GM12878 (cell line): ENCODE data around the gene THOC7. TPM values are rescaled to one million over a fixed set of nuclear protein-coding genes. Genes with fewer than 3 reads are reported as not detected.

Source experiments
- ATAC-seq: fragments of 200-7000 bp; cut with Tn5 transposase; 3 replicates; pipeline ENCODE4 v1.9.1; 2020; ENCODE audit warnings: mild to moderate bottlenecking, moderate library complexity
- BruUV-seq: library from RNA; stranded (reverse); fragments of 400-500 nt; replicated peaks from 2 replicates; lab custom pipeline; 2021; lab: Mats Ljungman, UMichigan
- CTCF ChIA-PET: fragments of 300-600 bp; sonication (Branson Sonifier 250); formaldehyde crosslinking; extraction: SDS; loops from one replicate; lab custom pipeline; 2021; ENCODE audit warnings: inconsistent platforms; lab: Yijun Ruan, JAX
- POLR2A ChIA-PET: fragments of 350-600 bp; formaldehyde crosslinking; extraction: SDS; loops from one replicate; lab custom pipeline; 2021; ENCODE audit warnings: inconsistent platforms; lab: Charles Lee
- RAD21 ChIA-PET: fragments of 300-600 bp; sonication (Branson Sonifier 250); formaldehyde crosslinking; loops from one replicate; lab custom pipeline; 2023; ENCODE audit warnings: antibody characterized with exemption; ENCODE audit not compliant: unreplicated experiment; lab: Charles Lee
- SMC1A ChIA-PET: fragments of 300-600 bp; sonication (Branson Sonifier 250); formaldehyde crosslinking; loops from one replicate; lab custom pipeline; 2023; ENCODE audit not compliant: unreplicated experiment, uncharacterized antibody; lab: Charles Lee
- DNase-seq: peaks from one replicate; pipeline ENCODE4 v3.0.0-alpha.2; 2011; ENCODE audit warnings: low read depth, low spot score
- FAIRE-seq: peaks from 3 replicates; lab custom pipeline; 2011; peaks lifted over from hg19 to GRCh38; lab: Jason Lieb, UNC
- H2AFZ ChIP-seq: 2 replicates; pipeline ENCODE4 v1.6.0; 2011; ENCODE audit warnings: low read depth, low read length, control low read depth; ENCODE audit not compliant: control insufficient read depth
- H3K27ac ChIP-seq: 2 replicates; pipeline ENCODE4 v1.5.1; 2011; ENCODE audit warnings: control low read depth; ENCODE audit not compliant: control insufficient read depth, insufficient read depth
- H3K27me3 ChIP-seq, 2 experiments: replicated peaks in 1 of 2; 2 replicates each; pipeline versions ENCODE4 v1.6.0 to v1.6.1; 2011; ENCODE audit warnings: low read length in 1 of 2; ENCODE audit not compliant: control insufficient read depth in 2 of 2, insufficient read depth in 2 of 2
- H3K36me3 ChIP-seq, 2 experiments: 2 replicates each; pipeline ENCODE4 v1.5.1; 2011; ENCODE audit warnings: low read length in 1 of 2; ENCODE audit not compliant: control insufficient read depth in 2 of 2, insufficient read depth in 2 of 2
- H3K4me1 ChIP-seq: 2 replicates; pipeline ENCODE4 v1.6.1; 2011; ENCODE audit warnings: mild to moderate bottlenecking, low read length, moderate library complexity, mixed read lengths; ENCODE audit not compliant: control insufficient read depth, insufficient read depth
- H3K4me2 ChIP-seq: 2 replicates; pipeline ENCODE4 v1.6.0; 2011; ENCODE audit warnings: control low read depth; ENCODE audit not compliant: control insufficient read depth, insufficient read depth
- H3K4me3 ChIP-seq: fragments of 200-600 bp; sonication (generic); 2 replicates; pipeline ENCODE4 v1.5.1; 2016
- H3K79me2 ChIP-seq: 2 replicates; pipeline ENCODE4 v1.6.0; 2011; ENCODE audit warnings: low read length; ENCODE audit not compliant: control insufficient read depth, insufficient read depth
- H3K9ac ChIP-seq: 2 replicates; pipeline ENCODE4 v1.8.0; 2011; ENCODE audit warnings: low read length, control low read depth, mixed read lengths; ENCODE audit not compliant: control insufficient read depth, insufficient read depth
- H3K9me3 ChIP-seq: replicated peaks from 3 replicates; pipeline ENCODE4 v1.5.1; 2011; ENCODE audit warnings: mild to moderate bottlenecking, low read length; ENCODE audit not compliant: control insufficient read depth, insufficient read depth
- H4K20me1 ChIP-seq: 2 replicates; pipeline ENCODE4 v1.6.0; 2011; ENCODE audit not compliant: control insufficient read depth, insufficient read depth
- EED ChIP-seq: sonication (generic); IDR thresholded peaks from 2 replicates; pipeline ENCODE4 v1.6.1; 2016; ENCODE audit warnings: antibody characterized with exemption, low read depth
- HCFC1 ChIP-seq: fragments of 150-350 bp; IDR thresholded peaks from 2 replicates; pipeline ENCODE4 v1.6.1; 2014; ENCODE audit warnings: low read length
- IRF4 ChIP-seq: IDR thresholded peaks from 2 replicates; pipeline ENCODE4 v1.6.1; 2011; ENCODE audit warnings: low read depth, low read length
- MYB ChIP-seq: fragments of 150-350 bp; IDR thresholded peaks from 2 replicates; pipeline ENCODE4 v1.6.1; 2014; ENCODE audit warnings: mild to moderate bottlenecking, low read depth, low read length, borderline replicate concordance
- PAX8 ChIP-seq: fragments of 450-650 bp; IDR thresholded peaks from 2 replicates; pipeline ENCODE4 v1.6.1; 2017; ENCODE audit warnings: mild to moderate bottlenecking, moderate library complexity
- POLR2AphosphoS2 ChIP-seq: IDR thresholded peaks from 2 replicates; pipeline ENCODE4 v1.6.1; 2011; ENCODE audit warnings: low read depth, mild to moderate bottlenecking, low read length, improper control_type of control experiment, moderate library complexity
- SMAD1 ChIP-seq: fragments of 450-650 bp; IDR thresholded peaks from 2 replicates; pipeline ENCODE4 v1.6.1; 2018; ENCODE audit warnings: mild to moderate bottlenecking, low read depth; ENCODE audit not compliant: partially characterized antibody
- SMAD5 ChIP-seq: IDR thresholded peaks from 2 replicates; pipeline ENCODE4 v1.6.1; 2016; ENCODE audit warnings: antibody characterized with exemption, low read depth
- TARDBP ChIP-seq: IDR thresholded peaks from 2 replicates; pipeline ENCODE4 v1.6.1; 2016; ENCODE audit warnings: borderline replicate concordance
- TCF7 ChIP-seq: IDR thresholded peaks from 2 replicates; pipeline ENCODE4 v1.6.1; 2014; ENCODE audit warnings: antibody characterized with exemption, borderline replicate concordance
- ZBTB4 ChIP-seq: fragments of 450-650 bp; formaldehyde crosslinking; IDR thresholded peaks from 2 replicates; pipeline ENCODE4 v1.4.0; 2022; ENCODE audit warnings: mild to moderate bottlenecking, moderate library complexity
- WGBS: methylation state at CpG from one replicate; pipeline ENCODE4 v1.1.6; 2016; ENCODE audit warnings: low lambda C conversion rate; ENCODE audit not compliant: insufficient replicate concordance, insufficient coverage; ENCODE audit errors: missing lambda C conversion rate; 5-methylcytosine and 5-hydroxymethylcytosine counted together
- in situ Hi-C: fragments of 300-500 bp; cut with MboI; formaldehyde crosslinking; loops from 9 replicates; pipeline ENCODE4 v1.14.3; 2018; ENCODE audit warnings: mixed read lengths
- intact Hi-C: fragments of 100-400 bp; cut with micrococcal nuclease; formaldehyde crosslinking; loops from one replicate; pipeline ENCODE4 v1.14.2; 2022; ENCODE audit not compliant: unreplicated experiment
- polyA plus RNA-seq, 11 experiments: library from polyadenylated mRNA; depleted of rRNA in 4 of 11; unstranded in 6 of 11; stranded (reverse) in 5 of 11; fragments of >200 nt; fragmentation: Nextera tagmentation in 4 of 11; fragmentation: Illumina TruSeq in 1 of 11; extraction: Ambion mirVana in 4 of 11; extraction: Trizol in 1 of 11; gene quantifications; 1 replicate in 1 of 11; 2 replicates in 10 of 11; pipeline versions ENCODE4 v1.2.1 to v1.2.3, GENCODE V29; 2011 to 2016; ENCODE audit warnings: inconsistent platforms in 2 of 11, missing spikeins in 2 of 11, low read depth in 1 of 11
- total RNA-seq, 4 experiments: library from RNA; depleted of rRNA in 3 of 4; stranded (reverse); fragments of >200 nt in 3 of 4; fragmentation: Illumina TruSeq in 1 of 4; extraction: Trizol in 1 of 4; gene quantifications; 2 replicates each; pipeline versions ENCODE4 v1.2.1 to v1.2.3, GENCODE V29; 2013 to 2021
- TF ChIP-seq, protein P1 (sequence below): fragments of 450-650 bp; IDR thresholded peaks from 2 replicates; pipeline ENCODE4 v1.6.1; 2016; ENCODE audit warnings: mild to moderate bottlenecking, moderate library complexity, borderline replicate concordance

THOC7 gene
- total and polyA plus RNA-seq, 10 of the 15 experiments (the other 5 are each of a cell fraction or from before 2014, with no cell fraction given), result 61.7 to 269 (median 138) TPM

DNA sequence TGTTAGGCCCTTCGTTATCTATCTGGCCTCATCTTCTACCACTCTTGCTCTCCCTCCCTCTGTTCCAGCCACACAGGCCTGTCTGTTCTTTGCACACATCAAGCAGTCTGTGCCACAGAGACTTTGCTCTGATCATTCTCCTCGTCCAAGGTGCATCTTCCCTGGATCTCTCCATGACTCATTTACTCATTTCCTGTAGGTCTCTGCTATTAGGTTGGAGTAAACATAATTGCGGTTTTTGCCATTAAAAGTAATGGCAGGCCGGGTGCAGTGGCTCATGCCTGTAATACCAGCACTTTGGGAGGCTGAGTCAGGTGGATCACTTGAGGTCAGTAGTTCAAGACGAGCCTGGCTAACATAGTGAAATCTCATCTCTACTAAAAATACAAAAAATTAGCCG, 54.0 kb downstream of the THOC7 start:
- CTCF ChIA-PET, result no interaction called here
- Histone ChIP-seq H3K9me3 (no peaks in the 10 kb centered on the region), H3K4me3 (no peak overlapping the region), H3K36me3 (no peaks in the 10 kb centered on the region), H3K9ac (no peak overlapping the region), H2AFZ (no peak overlapping the region), H3K79me2 (no peaks in the 10 kb centered on the region), H3K4me1 (no peaks in the 10 kb centered on the region), H4K20me1 (no peaks in the 10 kb centered on the region), H3K27me3 (no peaks in the 10 kb centered on the region), H3K27ac (no peak overlapping the region), H3K4me2 (no peak overlapping the region)
- no peak for DNase-seq
- WGBS, result 76% methylated on average over 6 of the region's 6 CpGs
- FAIRE-seq, result no peak
- BruUV-seq, result no TSS peak
- POLR2A ChIA-PET, result no interaction called here
- SMC1A ChIA-PET, result no interaction called here
- in situ Hi-C loops (loop anchor here (25.0 kb wide), 1 partner anchor 1197 kb away; no protein-coding TSS in a partner anchor), intact Hi-C loops (loop anchor here (10.0 kb wide), 1 partner anchor 135 kb away; no protein-coding TSS in a partner anchor)
- no peak for ATAC-seq
- no peak for TF ChIP-seq EED
- no peak for TF ChIP-seq POLR2AphosphoS2
- TF ChIP-seq, protein P1, sequence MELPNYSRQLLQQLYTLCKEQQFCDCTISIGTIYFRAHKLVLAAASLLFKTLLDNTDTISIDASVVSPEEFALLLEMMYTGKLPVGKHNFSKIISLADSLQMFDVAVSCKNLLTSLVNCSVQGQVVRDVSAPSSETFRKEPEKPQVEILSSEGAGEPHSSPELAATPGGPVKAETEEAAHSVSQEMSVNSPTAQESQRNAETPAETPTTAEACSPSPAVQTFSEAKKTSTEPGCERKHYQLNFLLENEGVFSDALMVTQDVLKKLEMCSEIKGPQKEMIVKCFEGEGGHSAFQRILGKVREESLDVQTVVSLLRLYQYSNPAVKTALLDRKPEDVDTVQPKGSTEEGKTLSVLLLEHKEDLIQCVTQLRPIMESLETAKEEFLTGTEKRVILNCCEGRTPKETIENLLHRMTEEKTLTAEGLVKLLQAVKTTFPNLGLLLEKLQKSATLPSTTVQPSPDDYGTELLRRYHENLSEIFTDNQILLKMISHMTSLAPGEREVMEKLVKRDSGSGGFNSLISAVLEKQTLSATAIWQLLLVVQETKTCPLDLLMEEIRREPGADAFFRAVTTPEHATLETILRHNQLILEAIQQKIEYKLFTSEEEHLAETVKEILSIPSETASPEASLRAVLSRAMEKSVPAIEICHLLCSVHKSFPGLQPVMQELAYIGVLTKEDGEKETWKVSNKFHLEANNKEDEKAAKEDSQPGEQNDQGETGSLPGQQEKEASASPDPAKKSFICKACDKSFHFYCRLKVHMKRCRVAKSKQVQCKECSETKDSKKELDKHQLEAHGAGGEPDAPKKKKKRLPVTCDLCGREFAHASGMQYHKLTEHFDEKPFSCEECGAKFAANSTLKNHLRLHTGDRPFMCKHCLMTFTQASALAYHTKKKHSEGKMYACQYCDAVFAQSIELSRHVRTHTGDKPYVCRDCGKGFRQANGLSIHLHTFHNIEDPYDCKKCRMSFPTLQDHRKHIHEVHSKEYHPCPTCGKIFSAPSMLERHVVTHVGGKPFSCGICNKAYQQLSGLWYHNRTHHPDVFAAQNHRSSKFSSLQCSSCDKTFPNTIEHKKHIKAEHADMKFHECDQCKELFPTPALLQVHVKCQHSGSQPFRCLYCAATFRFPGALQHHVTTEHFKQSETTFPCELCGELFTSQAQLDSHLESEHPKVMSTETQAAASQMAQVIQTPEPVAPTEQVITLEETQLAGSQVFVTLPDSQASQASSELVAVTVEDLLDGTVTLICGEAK, result no peak
- TF ChIP-seq TARDBP, result no peak
- no peak for TF ChIP-seq PAX8
- no peak for TF ChIP-seq TCF7
- TF ChIP-seq MYB, result no peak
- no peak for TF ChIP-seq SMAD5
- no peak for TF ChIP-seq IRF4
- no peak for TF ChIP-seq ZBTB4 (CRISPR knock-in tag)
- TF ChIP-seq SMAD1, result no peak
- TF ChIP-seq HCFC1, result no peak
- RAD21 ChIA-PET, result no interaction called here
